Urinary bladder (tissue), 4 donors: ENCODE data around the gene EEFSEC. TPM values are rescaled to one million over a fixed set of nuclear protein-coding genes. Genes with fewer than 3 reads are reported as not detected.

Experiments
- DNase-seq: peaks from one replicate; pipeline ENCODE4 v3.0.0-alpha.2; 2015; ENCODE audit errors: extremely low spot score
- H3K27ac ChIP-seq: one replicate; pipeline ENCODE4 v1.5.1; 2013; ENCODE audit warnings: low read depth, mild to moderate bottlenecking, moderate library complexity
- H3K36me3 ChIP-seq: one replicate; pipeline ENCODE4 v1.6.1; 2013; ENCODE audit warnings: mild to moderate bottlenecking, moderate library complexity; ENCODE audit not compliant: insufficient read depth
- H3K4me1 ChIP-seq: one replicate; pipeline ENCODE4 v1.6.1; 2013; ENCODE audit warnings: mild to moderate bottlenecking, moderate library complexity; ENCODE audit not compliant: insufficient read depth
- H3K4me3 ChIP-seq: one replicate; pipeline ENCODE4 v1.5.1; 2013; ENCODE audit warnings: low read depth, low read length
- WGBS: extraction: QIAGEN DNeasy Blood & Tissue Kit; methylation state at CpG from one replicate; pipeline ENCODE4 v1.1.7; 2013; 5-methylcytosine and 5-hydroxymethylcytosine counted together
- polyA plus RNA-seq: library from polyadenylated mRNA; stranded (reverse); fragments of 200-250 nt; gene quantifications from one replicate; pipeline ENCODE4 v1.2.3, GENCODE V29; 2013
- total RNA-seq: library from RNA; depleted of rRNA; stranded (reverse); fragments of >200 nt; gene quantifications from one replicate; pipeline ENCODE4 v1.2.3, GENCODE V29; 2014
- donor health status: healthy with polysubstance abuse.
- donor health status: healthy.

The EEFSEC gene
- total and polyA plus RNA-seq, 2 donors = 4.2 to 18.5 TPM

GRCh38 chr3:128275316-128276145 lies 122.2 kb downstream of the EEFSEC start:
- 73% methylated on average over 11 of the region's 11 CpGs for WGBS
- DNase-seq = no peak
- no peak overlapping the region for H3K27ac ChIP-seq

GRCh38 chr3:128276146-128276435 lies 122.8 kb downstream of the EEFSEC start:
- Histone ChIP-seq H3K4me3 (no peak overlapping the region), H3K36me3 (peaks cover 2% of the 10 kb centered on the region), H3K27ac (no peak overlapping the region), H3K4me1 (peaks cover 2% of the 10 kb centered on the region)
- 72% methylated on average over 3 of the region's 3 CpGs for WGBS
- no peak for DNase-seq

More at GRCh38 chr3:128275316-128276145, 122.2 kb downstream of the EEFSEC start:
- H3K4me3 ChIP-seq = no peak overlapping the region
- H3K36me3 ChIP-seq = peaks cover 2% of the 10 kb centered on the region
- no peaks in the 10 kb centered on the region for H3K4me1 ChIP-seq

- Histone ChIP-seq H3K4me1 (peaks cover 5% of the 10 kb centered on the region), H3K27ac (no peak overlapping the region), H3K36me3 (peaks cover 2% of the 10 kb centered on the region), H3K4me3 (no peak overlapping the region)
- DNase-seq = no peak
- 86% methylated on average over 5 of the region's 5 CpGs for WGBS
Measured at GRCh38 chr3:128276577-128277183, 123.4 kb downstream of the EEFSEC start.

- Histone ChIP-seq H3K36me3 (peaks cover 2% of the 10 kb centered on the region), H3K27ac (no peak overlapping the region), H3K4me3 (no peak overlapping the region), H3K4me1 (peaks cover 5% of the 10 kb centered on the region)
- 91% methylated on average over 5 of the region's 5 CpGs for WGBS
- DNase-seq = no peak
Measured at GRCh38 chr3:128277378-128278069, 124.2 kb downstream of the EEFSEC start.

GRCh38 chr3:128278130-128278529 lies 124.8 kb downstream of the EEFSEC start:
- peaks cover 5% of the 10 kb centered on the region for H3K4me1 ChIP-seq
- DNase-seq = no peak
- H3K27ac ChIP-seq = no peak overlapping the region
- H3K4me3 ChIP-seq = no peak overlapping the region
- 52% methylated on average over 3 of the region's 3 CpGs for WGBS
- peaks cover 2% of the 10 kb centered on the region for H3K36me3 ChIP-seq

- no peak overlapping the region for H3K4me3 ChIP-seq
- DNase-seq = peak; percentile 74
- peaks cover 5% of the 10 kb centered on the region for H3K4me1 ChIP-seq
- H3K27ac ChIP-seq = peak overlapping the region; percentile 43
- WGBS = 25% methylated on average over 17 of the region's 17 CpGs
- peaks cover 2% of the 10 kb centered on the region for H3K36me3 ChIP-seq
Measured at GRCh38 chr3:128278761-128279600, 125.7 kb downstream of the EEFSEC start.

- Histone ChIP-seq H3K27ac (peak overlapping the region; percentile 43), H3K4me3 (no peak overlapping the region), H3K4me1 (peaks cover 5% of the 10 kb centered on the region), H3K36me3 (peaks cover 2% of the 10 kb centered on the region)
- 64% methylated on average over 3 of the region's 3 CpGs for WGBS
- no peak for DNase-seq
Measured at GRCh38 chr3:128279601-128279880, 126.3 kb downstream of the EEFSEC start.

- Histone ChIP-seq H3K27ac (no peak overlapping the region), H3K36me3 (peaks cover 2% of the 10 kb centered on the region), H3K4me1 (peaks cover 5% of the 10 kb centered on the region), H3K4me3 (no peak overlapping the region)
- 69% methylated on average over 8 of the region's 8 CpGs for WGBS
- no peak for DNase-seq
Measured at GRCh38 chr3:128280481-128281052, 127.3 kb downstream of the EEFSEC start.

GRCh38 chr3:128281056-128281455 lies 127.8 kb downstream of the EEFSEC start:
- Histone ChIP-seq H3K27ac (no peak overlapping the region), H3K4me1 (peaks cover 5% of the 10 kb centered on the region), H3K4me3 (no peak overlapping the region), H3K36me3 (peaks cover 2% of the 10 kb centered on the region)
- no peak for DNase-seq
- WGBS = 62% methylated on average over 2 of the region's 2 CpGs

- Histone ChIP-seq H3K4me3 (no peak overlapping the region), H3K4me1 (peaks cover 5% of the 10 kb centered on the region), H3K27ac (no peak overlapping the region), H3K36me3 (peaks cover 2% of the 10 kb centered on the region)
- 65% methylated on average over 11 of the region's 11 CpGs for WGBS
- DNase-seq = no peak
Measured at GRCh38 chr3:128281461-128282367, 128.4 kb downstream of the EEFSEC start.

- 39% methylated on average over 16 of the region's 16 CpGs for WGBS
- Histone ChIP-seq H3K27ac (no peak overlapping the region), H3K36me3 (peaks cover 2% of the 10 kb centered on the region), H3K4me3 (no peak overlapping the region), H3K4me1 (peaks cover 5% of the 10 kb centered on the region)
- DNase-seq = no peak
Measured at GRCh38 chr3:128282380-128283196, 129.3 kb downstream of the EEFSEC start.

GRCh38 chr3:128283421-128283820 lies 130.1 kb downstream of the EEFSEC start:
- H3K4me1 ChIP-seq = peaks cover 5% of the 10 kb centered on the region
- peaks cover 2% of the 10 kb centered on the region for H3K36me3 ChIP-seq
- H3K27ac ChIP-seq = no peak overlapping the region
- 95% methylated on average over 3 of the region's 3 CpGs for WGBS
- no peak overlapping the region for H3K4me3 ChIP-seq
- no peak for DNase-seq
